HG02884 (cell line): ENCODE measurements around the gene RAB8B.
"Not testable (repeated sequence)": the region's sequence is repeated elsewhere in the genome, so short reads cannot be mapped to it uniquely, and the experiment has no call there.

ENCODE experiments used
- ATAC-seq: cut with Tn5 transposase; IDR thresholded peaks from one replicate; pipeline ENCODE4 v1.9.1; 2021; ENCODE audit warnings: mild to moderate bottlenecking, moderate library complexity; ENCODE audit not compliant: unreplicated experiment

RAB8B gene

GRCh38 chr15:63203451-63204090 is 14.2 kb downstream of the RAB8B start:
- no peak for ATAC-seq

GRCh38 chr15:63206079-63206478 is 16.7 kb downstream of the RAB8B start:
- ATAC-seq, result no peak

- ATAC-seq, result not testable (repeated sequence)
Measured at GRCh38 chr15:63208824-63209223, 19.4 kb downstream of the RAB8B start.

- ATAC-seq, result no peak
Measured at GRCh38 chr15:63210151-63211091, 21.0 kb downstream of the RAB8B start.

GRCh38 chr15:63211092-63211490 is 21.7 kb downstream of the RAB8B start:
- no peak for ATAC-seq

- no peak for ATAC-seq
Measured at GRCh38 chr15:63211549-63211948, 22.1 kb downstream of the RAB8B start.

- no peak for ATAC-seq
Measured at GRCh38 chr15:63212050-63213004, 22.9 kb downstream of the RAB8B start.

GRCh38 chr15:63218100-63218808 is 28.8 kb downstream of the RAB8B start:
- no peak for ATAC-seq

- no peak for ATAC-seq
Measured at GRCh38 chr15:63219196-63219710, 29.8 kb downstream of the RAB8B start.

- no peak for ATAC-seq
Measured at GRCh38 chr15:63221346-63221745, 31.9 kb downstream of the RAB8B start.

GRCh38 chr15:63223463-63223862 is 34.1 kb downstream of the RAB8B start:
- ATAC-seq, result no peak

GRCh38 chr15:63225381-63225780 is 36.0 kb downstream of the RAB8B start:
- no peak for ATAC-seq

- no peak for ATAC-seq
Measured at GRCh38 chr15:63226155-63226883, 36.9 kb downstream of the RAB8B start.

- no peak for ATAC-seq
Measured at GRCh38 chr15:63226966-63227401, 37.6 kb downstream of the RAB8B start.

- no peak for ATAC-seq
Measured at GRCh38 chr15:63227689-63228088, 38.3 kb downstream of the RAB8B start.

GRCh38 chr15:63231206-63231605 is 41.8 kb downstream of the RAB8B start:
- ATAC-seq, result no peak

GRCh38 chr15:63231706-63232105 is 42.3 kb downstream of the RAB8B start:
- no peak for ATAC-seq

- ATAC-seq, result no peak
Measured at GRCh38 chr15:63232405-63232804, 43.0 kb downstream of the RAB8B start.

- no peak for ATAC-seq
Measured at GRCh38 chr15:63232943-63233342, 43.5 kb downstream of the RAB8B start.
